Activated naive CD4-positive, alpha-beta T cell treated with anti-CD3 and anti-CD28 coated beads, Interleukin-2, amount 10 ng/mL, durations not matched to agents 7 days and 5 days (primary cell): ENCODE measurements around the gene SLC12A9.

Source experiments
- CTCF ChIA-PET: fragments of 350-600 bp; sonication (Branson Sonifier 250); formaldehyde crosslinking; loops from one replicate; lab custom pipeline; 2021; ENCODE audit warnings: antibody characterized with exemption; lab: Charles Lee
- DNase-seq: peaks from one replicate; pipeline ENCODE4 v3.0.0-alpha.2; 2020
- H3K27ac Mint-ChIP-seq: one replicate; pipeline ENCODE4 v1.8.0; 2021; ENCODE audit warnings: mild to moderate bottlenecking, moderate library complexity, mixed read lengths
- H3K27me3 Mint-ChIP-seq: one replicate; pipeline ENCODE4 v1.8.0; 2021; ENCODE audit warnings: mild to moderate bottlenecking, mixed read lengths
- H3K36me3 Mint-ChIP-seq: one replicate; pipeline ENCODE4 v1.8.0; 2021; ENCODE audit warnings: mixed read lengths
- H3K4me1 Mint-ChIP-seq: one replicate; pipeline ENCODE4 v1.8.0; 2021; ENCODE audit warnings: mixed read lengths
- H3K4me3 Mint-ChIP-seq: one replicate; pipeline ENCODE4 v1.8.0; 2021; ENCODE audit warnings: mild to moderate bottlenecking, moderate library complexity, mixed read lengths
- H3K9me3 Mint-ChIP-seq: one replicate; pipeline ENCODE4 v1.8.0; 2021; ENCODE audit warnings: mixed read lengths

The SLC12A9 gene

DNA sequence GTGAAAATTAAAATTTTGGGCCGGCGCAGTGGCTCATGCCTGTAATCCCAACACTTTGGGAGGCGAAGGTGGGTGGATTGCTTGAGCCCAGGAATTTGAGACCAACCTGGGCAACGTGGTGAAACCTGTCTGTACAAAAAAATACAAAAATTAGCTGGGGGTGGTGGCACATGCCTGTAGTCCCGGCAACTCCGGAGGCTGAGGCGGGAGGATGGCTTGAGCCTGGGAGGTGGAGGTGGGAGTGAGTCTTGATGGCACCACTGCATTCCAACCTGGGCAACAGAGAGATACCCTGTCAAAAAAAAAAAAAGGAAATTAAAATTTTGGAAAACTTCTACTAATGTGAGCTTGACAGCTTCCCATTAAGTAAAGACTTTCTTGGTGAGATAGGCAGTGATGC, 25.5 kb downstream of the SLC12A9 start:
- no peaks in the 10 kb centered on the region for H3K9me3 Mint-ChIP-seq
- peaks cover 6% of the 10 kb centered on the region for H3K27me3 Mint-ChIP-seq
- DNase-seq = no peak
- CTCF ChIA-PET = interaction anchor here (0.9 to 2.2 kb wide), 2 partner anchors 25 to 199 kb away, joined by 3 to 7 read pairs; partner anchors contain the start of gene SLC12A9
- no peak overlapping the region for H3K27ac Mint-ChIP-seq
- H3K4me3 Mint-ChIP-seq = no peak overlapping the region
- peaks cover 66% of the 10 kb centered on the region for H3K4me1 Mint-ChIP-seq
- H3K36me3 Mint-ChIP-seq = peaks cover 74% of the 10 kb centered on the region

DNA sequence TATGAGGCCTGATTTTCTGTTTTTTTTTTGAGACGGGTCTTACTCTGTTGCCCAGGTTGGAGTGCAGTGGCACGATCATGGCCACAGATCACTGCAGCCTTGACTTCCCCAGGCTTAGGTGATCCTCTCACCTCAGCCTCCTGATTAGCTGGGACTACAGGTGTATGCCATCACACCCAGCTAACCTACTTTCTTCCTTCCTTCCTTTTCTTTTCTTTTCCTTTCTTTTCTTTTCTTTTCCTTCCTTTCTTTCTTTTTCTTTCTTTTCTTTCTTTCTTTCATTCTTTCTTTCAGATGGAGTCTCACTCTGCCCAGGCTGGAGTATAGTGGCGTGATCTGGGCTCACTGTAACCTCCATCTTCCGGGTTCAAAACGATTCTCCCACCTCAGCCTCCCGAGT, 26.2 kb downstream of the SLC12A9 start:
- CTCF ChIA-PET = no interaction called here
- Mint-ChIP-seq H3K4me3 (no peak overlapping the region), H3K36me3 (peaks cover 75% of the 10 kb centered on the region), H3K4me1 (peaks cover 66% of the 10 kb centered on the region), H3K9me3 (no peaks in the 10 kb centered on the region), H3K27ac (peak overlapping the region; percentile 20), H3K27me3 (peaks cover 6% of the 10 kb centered on the region)
- DNase-seq = no peak

DNA sequence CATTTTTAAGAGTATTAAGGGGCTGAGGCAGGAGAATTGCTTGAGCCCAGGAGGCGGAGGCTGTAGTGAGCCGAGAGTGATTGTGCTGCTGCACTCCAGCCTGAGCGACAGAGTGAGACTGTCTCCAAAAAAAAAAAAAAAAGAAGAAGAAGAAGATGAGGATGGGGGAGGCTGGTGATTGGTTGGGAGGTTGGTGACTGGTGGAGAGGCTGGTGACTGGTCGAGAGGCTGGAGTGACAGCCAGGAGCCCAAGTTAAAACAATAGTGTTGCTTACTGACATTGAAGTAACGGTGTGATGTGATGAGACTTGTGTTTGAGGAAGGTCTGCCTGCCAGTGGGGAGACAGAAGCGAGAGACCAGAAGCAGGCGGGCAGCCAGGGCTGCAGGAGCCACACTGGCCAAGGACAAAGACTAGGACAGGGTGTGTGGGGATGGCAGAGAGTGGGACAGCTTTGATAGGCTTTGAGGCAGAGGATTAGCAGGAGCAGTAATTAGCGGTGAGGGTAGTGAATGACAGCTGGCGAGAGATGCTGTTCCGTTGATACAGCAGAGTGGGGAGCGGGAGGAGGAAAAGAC, 27.3 kb downstream of the SLC12A9 start:
- peaks cover 59% of the 10 kb centered on the region for H3K4me1 Mint-ChIP-seq
- no peak overlapping the region for H3K4me3 Mint-ChIP-seq
- peaks cover 76% of the 10 kb centered on the region for H3K36me3 Mint-ChIP-seq
- no peaks in the 10 kb centered on the region for H3K9me3 Mint-ChIP-seq
- peaks cover 3% of the 10 kb centered on the region for H3K27me3 Mint-ChIP-seq
- peak overlapping the region; percentile 8 for H3K27ac Mint-ChIP-seq
- no peak for DNase-seq
- CTCF ChIA-PET = interaction anchor here (0.6 kb wide), 1 partner anchor 179 kb away, joined by 3 read pairs; no protein-coding TSS in a partner anchor

DNA sequence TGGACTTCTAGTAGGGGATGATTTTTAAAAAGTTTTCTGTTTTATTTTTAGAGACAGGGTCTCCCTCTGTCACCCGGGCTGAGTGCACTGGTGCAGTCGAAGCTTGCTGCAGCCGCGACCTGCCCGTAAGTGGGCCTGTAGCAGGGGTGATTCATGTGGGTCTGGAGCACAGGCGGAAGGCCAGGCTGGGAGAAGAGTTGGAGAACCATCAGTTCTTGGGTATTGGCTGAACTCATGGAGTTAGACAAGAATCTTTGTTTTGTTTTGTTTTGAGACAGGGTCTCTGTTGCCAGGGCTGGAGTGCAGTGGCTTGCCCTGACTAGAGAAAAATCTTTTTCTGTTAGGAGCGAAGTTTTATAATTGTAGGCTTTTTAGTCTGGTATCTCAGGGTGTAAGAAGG, 28.1 kb downstream of the SLC12A9 start:
- CTCF ChIA-PET = no interaction called here
- Mint-ChIP-seq H3K36me3 (peaks cover 78% of the 10 kb centered on the region), H3K9me3 (no peaks in the 10 kb centered on the region), H3K4me1 (peaks cover 57% of the 10 kb centered on the region), H3K27ac (no peak overlapping the region), H3K27me3 (no peaks in the 10 kb centered on the region), H3K4me3 (no peak overlapping the region)
- DNase-seq = no peak

DNA sequence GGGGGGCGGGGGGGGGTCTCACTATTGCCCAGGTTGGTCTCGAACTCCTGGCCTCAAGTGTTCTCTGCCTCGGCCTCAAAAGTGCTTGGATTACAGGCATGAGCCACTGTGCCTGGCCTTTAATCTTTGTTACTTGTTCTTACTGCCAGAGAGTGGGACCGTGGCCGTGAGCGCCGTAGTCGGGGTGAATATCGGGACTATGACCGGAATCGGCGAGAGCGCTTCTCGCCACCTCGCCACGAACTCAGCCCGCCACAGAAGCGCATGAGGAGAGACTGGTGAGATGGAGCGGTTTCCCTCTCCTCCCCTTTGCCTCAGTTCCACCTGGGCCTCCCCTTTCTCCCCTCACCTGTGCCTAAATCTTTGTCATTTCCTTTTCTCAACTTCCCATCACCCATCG, 28.6 kb downstream of the SLC12A9 start:
- Mint-ChIP-seq H3K9me3 (no peaks in the 10 kb centered on the region), H3K4me1 (peaks cover 58% of the 10 kb centered on the region), H3K27me3 (no peaks in the 10 kb centered on the region), H3K27ac (peak overlapping the region; percentile 77), H3K4me3 (no peak overlapping the region), H3K36me3 (peaks cover 81% of the 10 kb centered on the region)
- CTCF ChIA-PET = interaction anchor here (0.5 kb wide), 1 partner anchor 255 kb away, joined by 4 read pairs; no protein-coding TSS in a partner anchor
- no peak for DNase-seq

DNA sequence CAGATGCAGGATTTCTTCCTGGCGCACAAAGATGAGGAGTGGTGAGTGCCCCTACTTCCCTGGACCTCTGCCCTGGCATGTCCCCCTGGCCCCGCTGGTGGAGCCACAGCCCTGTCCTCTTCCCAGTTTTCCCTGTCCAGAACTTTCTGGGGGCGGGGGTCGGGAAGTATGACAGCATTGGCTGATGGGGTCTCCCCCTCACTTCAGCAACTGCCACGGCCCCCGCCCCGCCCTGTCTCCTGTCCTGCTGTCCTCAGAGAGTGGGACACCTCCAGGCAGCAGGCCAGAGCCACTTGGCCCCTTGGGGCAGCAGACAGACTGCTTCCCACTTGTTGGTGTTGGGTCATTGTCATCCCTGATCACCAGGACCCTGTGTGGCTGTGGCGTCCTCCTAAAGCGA, 29.7 kb downstream of the SLC12A9 start:
- CTCF ChIA-PET = no interaction called here
- DNase-seq = no peak
- no peaks in the 10 kb centered on the region for H3K9me3 Mint-ChIP-seq
- peaks cover 85% of the 10 kb centered on the region for H3K36me3 Mint-ChIP-seq
- no peak overlapping the region for H3K27ac Mint-ChIP-seq
- no peak overlapping the region for H3K4me3 Mint-ChIP-seq
- peaks cover 59% of the 10 kb centered on the region for H3K4me1 Mint-ChIP-seq
- H3K27me3 Mint-ChIP-seq = no peaks in the 10 kb centered on the region

DNA sequence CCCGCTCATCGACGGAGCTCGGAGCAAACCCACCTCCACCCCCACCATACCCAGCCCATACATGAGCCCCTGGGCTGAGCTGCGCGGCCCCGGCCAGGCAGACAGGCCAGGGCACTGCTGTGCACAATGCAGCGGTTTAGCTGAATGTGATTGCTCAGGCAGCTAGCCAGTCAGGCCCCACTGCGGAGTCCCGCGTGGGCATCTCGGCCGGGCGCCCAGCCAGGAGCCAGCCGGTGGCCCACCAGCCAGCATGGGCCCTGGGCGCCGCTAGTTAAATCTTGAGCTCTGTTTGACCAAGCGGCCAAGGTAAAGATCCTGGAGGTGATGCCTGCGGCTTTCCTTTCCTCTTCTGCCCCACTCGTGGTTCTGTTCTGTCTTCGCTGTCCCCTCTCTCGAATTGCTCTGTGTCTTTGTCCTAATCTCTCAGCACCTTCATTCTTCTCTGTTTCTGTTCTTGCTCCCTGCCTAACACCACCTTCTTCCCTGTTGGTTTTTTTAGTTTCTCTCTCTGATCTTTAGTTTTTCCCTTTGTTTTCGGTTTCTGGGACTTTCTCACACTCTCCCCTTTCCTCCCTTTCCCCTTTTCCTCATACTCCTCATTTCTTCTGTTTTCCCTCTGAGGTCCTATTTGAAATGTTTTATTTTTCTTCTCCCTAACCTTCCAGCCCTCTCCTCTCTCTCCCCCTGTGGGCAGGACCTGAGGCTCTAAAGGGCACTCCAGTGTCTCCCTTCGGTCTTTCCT, 30.4 kb downstream of the SLC12A9 start:
- DNase-seq = no peak
- Mint-ChIP-seq H3K36me3 (peaks cover 88% of the 10 kb centered on the region), H3K27me3 (no peaks in the 10 kb centered on the region), H3K9me3 (no peaks in the 10 kb centered on the region), H3K27ac (peak overlapping the region; percentile 72), H3K4me1 (peaks cover 62% of the 10 kb centered on the region), H3K4me3 (no peak overlapping the region)
- CTCF ChIA-PET = interaction anchor here (0.6 kb wide), 1 partner anchor 235 kb away, joined by 3 read pairs; no protein-coding TSS in a partner anchor

DNA sequence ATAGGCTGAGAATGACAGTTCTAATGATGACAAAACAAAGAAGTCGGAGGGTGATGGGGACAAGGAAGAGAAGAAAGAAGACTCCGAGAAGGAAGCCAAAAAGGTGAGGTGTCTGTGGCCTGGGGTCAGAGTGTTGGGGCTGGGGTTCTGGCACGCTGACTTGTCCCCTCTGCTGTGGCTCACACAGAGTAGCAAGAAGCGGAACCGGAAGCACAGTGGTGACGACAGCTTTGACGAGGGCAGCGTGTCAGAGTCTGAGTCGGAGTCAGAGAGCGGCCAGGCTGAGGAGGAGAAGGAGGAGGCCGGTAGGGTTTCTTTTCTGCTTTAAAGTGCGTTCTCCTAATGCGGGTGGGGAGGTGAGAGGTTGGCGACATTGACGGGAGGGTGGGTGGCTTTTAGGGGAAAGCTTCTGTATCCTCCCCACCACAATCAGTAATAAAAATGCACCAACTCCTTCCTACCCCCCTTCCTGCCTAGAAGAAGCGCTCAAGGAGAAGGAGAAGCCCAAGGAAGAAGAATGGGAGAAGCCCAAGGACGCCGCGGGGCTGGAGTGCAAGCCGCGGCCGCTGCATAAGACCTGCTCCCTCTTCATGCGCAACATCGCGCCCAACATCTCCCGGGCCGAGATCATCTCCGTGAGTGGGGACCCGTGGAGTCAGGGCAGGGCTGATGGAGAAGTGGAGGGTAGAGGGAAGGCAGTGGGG, 32.4 kb downstream of the SLC12A9 start:
- Mint-ChIP-seq H3K9me3 (no peaks in the 10 kb centered on the region), H3K4me1 (peaks cover 53% of the 10 kb centered on the region), H3K4me3 (no peak overlapping the region), H3K36me3 (peaks cover 80% of the 10 kb centered on the region), H3K27me3 (peaks cover 3% of the 10 kb centered on the region), H3K27ac (peak overlapping the region; percentile 70)
- DNase-seq = no peak
- CTCF ChIA-PET = no interaction called here

DNA sequence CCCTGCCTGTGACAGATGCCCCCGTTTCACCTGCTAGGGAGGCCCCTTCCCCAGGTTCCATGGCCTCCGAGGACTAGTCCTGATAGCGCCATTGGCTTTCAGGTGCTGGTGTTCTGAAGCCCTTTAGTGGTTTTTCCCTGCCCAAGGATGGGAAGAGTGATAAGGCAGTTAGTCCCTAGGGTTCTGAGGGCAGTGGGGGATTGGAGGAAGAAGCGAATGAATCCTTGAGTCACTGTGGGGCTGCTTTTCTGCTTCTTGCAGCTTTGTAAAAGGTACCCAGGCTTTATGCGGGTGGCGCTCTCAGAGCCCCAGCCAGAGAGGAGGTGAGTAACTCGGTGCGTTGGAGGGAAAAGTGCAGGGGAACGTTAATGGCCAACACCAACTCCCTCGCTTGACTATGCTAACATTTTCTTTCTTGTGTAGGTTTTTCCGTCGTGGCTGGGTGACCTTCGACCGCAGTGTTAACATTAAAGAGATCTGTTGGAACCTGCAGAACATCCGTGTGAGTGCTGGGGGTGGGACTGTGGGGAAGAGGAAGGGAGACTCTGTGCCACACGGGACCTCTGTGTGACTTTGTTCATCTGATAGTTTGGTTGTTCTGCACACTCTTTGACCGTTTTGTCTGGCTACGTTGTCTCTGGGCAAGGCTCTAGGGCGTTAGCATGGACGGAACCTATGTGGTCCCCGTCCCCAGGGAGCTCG, 33.1 kb downstream of the SLC12A9 start:
- DNase-seq = no peak
- Mint-ChIP-seq H3K4me1 (peaks cover 57% of the 10 kb centered on the region), H3K4me3 (peak overlapping the region; percentile 6), H3K27me3 (peaks cover 10% of the 10 kb centered on the region), H3K9me3 (no peaks in the 10 kb centered on the region), H3K27ac (peak overlapping the region; percentile 42), H3K36me3 (peaks cover 77% of the 10 kb centered on the region)
- CTCF ChIA-PET = no interaction called here

DNA sequence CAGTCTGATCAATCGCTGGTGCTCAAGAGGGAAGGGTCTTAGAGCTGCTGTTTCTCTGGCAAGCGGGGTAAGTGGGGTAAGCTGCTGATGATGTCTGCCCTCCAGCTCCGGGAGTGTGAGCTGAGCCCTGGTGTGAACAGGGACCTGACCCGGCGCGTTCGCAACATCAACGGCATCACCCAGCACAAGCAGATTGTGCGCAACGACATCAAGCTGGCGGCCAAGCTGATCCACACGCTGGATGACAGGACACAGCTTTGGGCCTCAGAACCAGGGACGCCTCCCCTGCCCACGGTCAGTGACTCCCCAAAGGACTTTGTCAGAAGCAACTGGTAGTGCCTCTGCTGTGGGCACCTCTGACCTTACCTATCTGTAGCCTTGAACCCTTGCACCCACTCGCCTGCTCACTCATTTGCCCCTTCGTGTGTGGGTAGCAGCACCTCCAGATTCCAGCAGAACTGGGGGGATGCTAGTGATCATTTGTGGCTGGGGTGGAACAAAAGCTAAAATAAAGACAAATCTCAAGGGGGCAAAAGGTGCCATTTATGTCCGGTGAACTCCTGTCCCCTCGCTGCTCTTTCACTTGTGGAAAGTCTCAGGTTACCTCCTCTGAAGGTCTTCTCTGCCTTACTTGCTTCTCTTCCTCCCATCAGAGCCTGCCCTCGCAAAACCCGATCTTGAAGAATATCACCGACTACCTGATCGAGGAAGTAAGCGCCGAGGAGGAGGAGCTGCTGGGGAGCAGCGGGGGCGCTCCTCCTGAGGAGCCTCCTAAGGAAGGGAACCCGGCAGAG, 33.8 kb downstream of the SLC12A9 start:
- peaks cover 18% of the 10 kb centered on the region for H3K27me3 Mint-ChIP-seq
- H3K4me3 Mint-ChIP-seq = peak overlapping the region; percentile 6
- peaks cover 70% of the 10 kb centered on the region for H3K36me3 Mint-ChIP-seq
- H3K4me1 Mint-ChIP-seq = peaks cover 61% of the 10 kb centered on the region
- CTCF ChIA-PET = interaction anchor here (0.9 kb wide), 1 partner anchor 191 kb away, joined by 3 read pairs; no protein-coding TSS in a partner anchor
- no peaks in the 10 kb centered on the region for H3K9me3 Mint-ChIP-seq
- H3K27ac Mint-ChIP-seq = peak overlapping the region; percentile 96
- DNase-seq = no peak

DNA sequence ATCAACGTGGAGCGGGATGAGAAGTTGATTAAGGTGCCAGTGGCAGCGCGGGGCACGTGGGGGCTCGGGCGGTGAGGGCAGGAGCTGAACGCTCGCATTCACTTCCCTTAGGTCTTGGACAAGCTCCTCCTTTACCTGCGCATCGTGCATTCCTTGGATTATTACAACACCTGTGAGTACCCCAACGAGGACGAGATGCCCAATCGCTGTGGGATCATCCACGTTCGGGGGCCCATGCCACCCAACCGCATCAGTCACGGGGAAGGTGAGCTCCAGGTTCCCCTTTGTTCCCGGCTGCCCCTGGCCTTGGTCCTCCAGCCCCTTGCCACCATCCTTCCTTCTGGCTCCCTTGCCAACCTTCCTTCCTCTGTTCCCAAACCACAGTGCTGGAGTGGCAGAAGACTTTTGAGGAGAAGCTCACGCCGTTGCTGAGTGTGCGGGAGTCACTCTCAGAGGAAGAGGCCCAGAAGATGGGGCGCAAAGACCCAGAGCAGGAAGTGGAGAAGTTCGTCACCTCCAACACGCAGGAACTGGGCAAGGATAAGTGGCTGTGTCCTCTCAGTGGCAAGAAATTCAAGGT, 34.5 kb downstream of the SLC12A9 start:
- H3K4me1 Mint-ChIP-seq = peaks cover 65% of the 10 kb centered on the region
- peak overlapping the region; percentile 96 for H3K27ac Mint-ChIP-seq
- no peak for DNase-seq
- peaks cover 64% of the 10 kb centered on the region for H3K36me3 Mint-ChIP-seq
- H3K27me3 Mint-ChIP-seq = peaks cover 25% of the 10 kb centered on the region
- peak overlapping the region; percentile 76 for H3K4me3 Mint-ChIP-seq
- CTCF ChIA-PET = interaction anchor here (0.9 kb wide), 1 partner anchor 191 kb away, joined by 3 read pairs; no protein-coding TSS in a partner anchor
- H3K9me3 Mint-ChIP-seq = no peaks in the 10 kb centered on the region

DNA sequence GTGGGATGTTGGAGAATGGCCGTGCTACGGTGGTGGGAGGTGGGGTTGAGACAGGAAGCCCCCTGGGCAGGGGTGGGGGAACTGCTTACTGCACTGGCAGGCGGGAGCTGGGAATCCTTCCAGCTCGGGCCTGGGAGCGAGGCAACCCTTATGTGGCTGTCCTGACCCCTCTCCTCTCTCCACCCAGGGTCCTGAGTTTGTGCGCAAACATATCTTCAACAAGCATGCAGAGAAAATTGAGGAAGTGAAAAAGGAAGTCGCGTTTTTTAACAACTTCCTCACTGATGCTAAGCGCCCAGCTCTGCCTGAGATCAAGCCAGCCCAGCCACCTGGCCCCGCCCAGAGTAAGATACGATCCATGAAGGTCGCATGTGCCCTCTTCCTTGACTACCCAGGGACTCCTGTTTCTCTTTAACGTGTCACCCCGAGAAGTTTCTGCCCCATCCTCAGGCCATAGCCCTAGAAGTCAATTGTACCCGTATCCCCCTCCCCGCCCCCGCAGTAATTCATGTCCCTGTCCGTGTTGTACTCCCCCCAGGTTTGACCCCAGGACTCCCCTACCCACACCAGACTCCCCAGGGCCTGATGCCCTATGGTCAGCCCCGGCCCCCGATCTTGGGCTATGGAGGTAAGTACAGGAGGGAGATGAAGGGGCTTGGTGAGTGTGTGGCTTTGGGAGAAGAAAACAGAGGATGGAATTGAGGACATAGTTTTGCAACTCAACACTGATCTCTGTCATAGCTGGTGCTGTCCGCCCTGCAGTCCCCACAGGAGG, 35.2 kb downstream of the SLC12A9 start:
- CTCF ChIA-PET = no interaction called here
- peak overlapping the region; percentile 76 for H3K4me3 Mint-ChIP-seq
- H3K9me3 Mint-ChIP-seq = no peaks in the 10 kb centered on the region
- H3K36me3 Mint-ChIP-seq = peaks cover 58% of the 10 kb centered on the region
- DNase-seq = peak; percentile 82
- H3K27ac Mint-ChIP-seq = peak overlapping the region; percentile 96
- peaks cover 31% of the 10 kb centered on the region for H3K27me3 Mint-ChIP-seq
- H3K4me1 Mint-ChIP-seq = peaks cover 63% of the 10 kb centered on the region
